HG03108 (cell line): ENCODE measurements around the gene LNPK.
"Not testable (repeated sequence)": the region's sequence is repeated elsewhere in the genome, so short reads cannot be mapped to it uniquely, and the experiment has no call there.

Experiments
- ATAC-seq: cut with Tn5 transposase; IDR thresholded peaks from one replicate; pipeline ENCODE4 v1.9.1; 2021; ENCODE audit warnings: moderate library complexity; ENCODE audit not compliant: unreplicated experiment

The LNPK gene

GRCh38 chr2:175976391-175977157 lies 25.5 kb downstream of the LNPK start:
- ATAC-seq = no peak

DNA sequence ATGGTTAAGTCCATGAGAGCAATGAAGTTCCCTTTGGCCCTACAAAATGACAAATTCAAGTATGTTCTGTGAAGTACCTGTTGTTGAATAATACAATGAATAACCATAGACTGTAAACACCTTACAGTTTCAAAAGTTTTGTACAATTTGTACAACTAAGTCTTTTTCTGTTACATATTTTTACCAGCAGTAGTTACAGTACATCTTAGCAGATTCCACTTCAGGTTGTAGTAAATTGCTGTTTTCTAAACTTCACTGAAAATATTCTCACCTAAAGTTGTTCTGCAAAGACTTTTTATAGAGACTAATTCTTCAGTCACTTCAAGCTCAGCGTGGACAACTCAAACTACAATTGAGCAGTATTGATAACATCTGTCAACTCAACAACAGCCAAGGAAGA lies 28.7 kb downstream of the LNPK start:
- no peak for ATAC-seq

DNA sequence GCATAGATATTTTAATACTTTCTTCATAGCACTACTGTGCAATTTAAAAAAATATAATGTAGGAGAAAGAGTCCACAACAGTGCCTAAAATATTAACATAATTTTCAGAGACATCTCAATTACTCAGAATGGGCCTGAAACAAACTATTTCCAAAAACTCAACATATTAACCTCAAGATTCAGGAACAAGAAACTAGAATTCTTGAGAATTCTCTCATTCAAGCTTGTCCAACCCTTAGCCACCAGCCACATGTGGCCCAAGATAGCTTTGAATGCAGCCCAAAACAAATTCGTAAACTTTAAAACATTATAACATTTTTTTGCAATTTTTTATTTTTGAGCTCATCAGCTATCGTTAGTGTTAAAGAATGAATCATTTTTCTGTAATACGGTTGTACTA lies 35.2 kb downstream of the LNPK start:
- no peak for ATAC-seq

GRCh38 chr2:175965773-175966172 lies 36.3 kb downstream of the LNPK start:
- no peak for ATAC-seq

GRCh38 chr2:175964195-175964594 lies 37.9 kb downstream of the LNPK start:
- ATAC-seq = no peak

DNA sequence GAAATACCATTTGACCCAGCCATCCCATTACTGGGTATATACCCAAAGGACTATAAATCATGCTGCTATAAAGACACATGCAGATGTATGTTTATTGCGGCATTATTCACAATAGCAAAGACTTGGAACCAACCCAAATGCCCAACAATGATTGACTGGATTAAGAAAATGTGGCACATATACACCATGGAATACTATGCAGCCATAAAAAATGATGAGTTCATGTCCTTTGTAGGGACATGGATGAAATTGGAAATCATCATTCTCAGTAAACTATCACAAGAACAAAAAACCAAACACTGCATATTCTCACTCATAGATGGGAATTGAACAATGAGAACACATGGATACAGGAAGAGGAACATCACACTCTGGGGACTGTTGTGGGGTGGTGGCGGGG lies 38.9 kb downstream of the LNPK start:
- not testable (repeated sequence) for ATAC-seq

GRCh38 chr2:175957845-175958244 lies 44.2 kb downstream of the LNPK start:
- no peak for ATAC-seq

- ATAC-seq = no peak
Observed at GRCh38 chr2:175955136-175955535, 46.9 kb downstream of the LNPK start.

DNA sequence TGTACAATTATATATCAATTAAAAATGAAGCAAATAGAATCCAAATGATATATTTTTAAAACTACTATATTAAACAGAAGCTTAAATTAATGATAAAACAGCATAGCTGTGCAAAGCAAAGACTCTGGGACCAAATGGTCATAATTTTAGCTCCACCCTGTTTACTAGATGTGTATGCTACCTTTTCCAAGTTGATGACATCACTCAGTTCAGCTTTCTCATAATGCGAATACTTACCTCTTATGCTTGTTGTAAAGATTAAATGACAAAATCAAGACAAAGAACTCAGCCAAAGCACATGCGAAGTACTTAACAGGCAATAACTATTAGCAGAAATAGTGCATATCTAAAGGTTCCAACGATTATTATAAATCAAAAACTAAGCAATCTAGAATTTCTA lies 51.6 kb downstream of the LNPK start:
- no peak for ATAC-seq

GRCh38 chr2:175948191-175948590 lies 53.9 kb downstream of the LNPK start:
- ATAC-seq = no peak

DNA sequence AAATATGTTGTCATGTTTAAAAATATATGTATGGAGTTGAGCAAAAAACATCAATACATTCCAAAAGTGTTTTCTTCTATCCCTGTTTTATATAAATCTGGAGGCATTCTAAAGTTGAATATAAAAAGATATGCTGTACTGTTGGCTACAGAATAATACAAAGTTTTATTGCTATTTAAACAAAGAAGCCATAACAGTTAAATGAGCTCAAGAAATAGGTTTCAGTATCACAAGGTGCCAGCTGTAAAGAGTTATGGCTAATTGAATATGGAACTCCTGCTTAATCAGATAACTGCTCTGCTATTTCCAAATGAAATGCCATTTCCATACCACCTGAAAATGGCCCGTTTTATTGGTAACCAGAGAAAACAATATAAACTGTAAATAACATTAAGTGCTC lies 55.0 kb downstream of the LNPK start:
- no peak for ATAC-seq

- ATAC-seq = no peak
Observed at GRCh38 chr2:175941699-175942098, 60.4 kb downstream of the LNPK start.

- ATAC-seq = no peak
Observed at GRCh38 chr2:175937216-175937615, 64.9 kb downstream of the LNPK start.

GRCh38 chr2:175935289-175936181 lies 66.5 kb downstream of the LNPK start:
- no peak for ATAC-seq

DNA sequence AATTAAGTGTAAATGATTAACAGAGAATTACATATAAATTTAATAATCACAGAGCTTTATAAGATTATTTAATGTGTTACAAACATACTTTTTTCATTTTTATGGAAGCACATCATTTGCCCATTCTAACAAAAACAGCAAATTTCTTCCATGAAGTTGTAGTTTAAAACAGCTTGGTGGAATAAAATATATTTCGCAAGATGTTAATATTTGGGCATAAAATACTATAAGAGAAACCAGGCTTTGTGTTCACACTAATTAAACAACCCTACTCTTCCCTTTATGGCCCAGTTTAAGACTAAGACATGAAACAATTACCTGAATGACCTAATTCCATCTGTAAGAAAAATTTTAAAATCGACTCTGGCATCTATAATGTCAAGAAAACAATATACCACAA lies 69.4 kb downstream of the LNPK start:
- ATAC-seq = no peak

DNA sequence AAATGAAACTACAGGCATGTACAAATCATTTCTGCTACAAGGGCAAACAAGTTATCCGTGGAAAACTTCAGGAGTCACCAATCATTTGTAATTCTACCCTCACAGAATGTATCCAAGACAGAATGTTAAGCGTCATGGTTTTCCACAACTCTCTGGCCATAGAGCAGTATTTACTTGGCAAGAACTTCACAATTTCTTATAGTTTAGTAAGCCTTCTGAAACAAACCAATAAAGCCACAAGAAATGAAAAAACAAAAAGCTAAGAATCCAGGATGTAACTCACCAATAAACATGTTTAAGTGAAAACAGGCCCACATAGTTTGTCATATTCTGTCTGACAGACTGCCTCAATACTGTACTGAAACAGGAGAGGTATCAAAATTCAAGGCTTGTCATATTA lies 70.3 kb downstream of the LNPK start:
- no peak for ATAC-seq

- no peak for ATAC-seq
Observed at GRCh38 chr2:175930504-175930903, 71.6 kb downstream of the LNPK start.

DNA sequence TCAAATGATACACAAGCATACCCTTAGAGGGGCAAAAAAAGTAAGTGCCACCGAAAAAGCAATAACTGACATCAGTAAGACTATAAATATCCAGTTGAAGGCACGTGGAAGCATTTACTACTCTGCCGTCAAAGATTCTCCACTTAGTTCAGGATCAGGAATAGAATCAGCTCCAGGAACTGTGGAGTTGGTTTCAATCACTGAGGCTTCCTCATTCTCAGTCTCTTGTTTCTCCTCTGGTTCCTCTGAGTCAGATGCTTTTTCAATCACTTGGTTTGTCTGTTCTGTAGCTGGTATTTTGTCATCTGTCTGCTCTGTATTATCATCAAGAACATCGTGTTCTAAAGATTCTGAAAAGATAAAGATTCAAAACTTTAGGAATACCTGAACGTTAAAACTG lies 72.2 kb downstream of the LNPK start:
- ATAC-seq = no peak

- ATAC-seq = no peak
Observed at GRCh38 chr2:175926272-175926671, 75.8 kb downstream of the LNPK start.

DNA sequence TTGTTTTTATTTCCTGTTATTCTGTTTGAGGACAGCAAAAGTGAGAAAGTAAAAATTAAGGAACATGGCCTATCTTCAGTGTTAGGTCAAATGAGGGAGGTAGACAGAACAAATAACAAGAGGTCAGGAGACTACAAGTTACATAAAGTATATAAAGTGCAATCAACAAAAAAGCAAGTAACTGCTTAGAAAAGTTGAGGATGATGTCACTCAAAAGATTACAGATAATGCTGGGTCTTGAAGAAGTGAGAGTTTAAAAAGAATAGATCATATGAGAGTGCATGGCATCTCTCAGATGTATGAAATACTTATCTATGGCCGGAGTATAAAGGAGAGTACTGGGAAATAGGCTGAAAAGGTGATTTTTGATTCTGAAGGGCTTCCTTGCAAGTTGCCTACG lies 79.9 kb downstream of the LNPK start:
- ATAC-seq = no peak

- no peak for ATAC-seq
Observed at GRCh38 chr2:175918935-175919334, 83.1 kb downstream of the LNPK start.

- no peak for ATAC-seq
Observed at GRCh38 chr2:175914846-175915245, 87.2 kb downstream of the LNPK start.
